ENCODE measurements around the gene RANGAP1.
"Not testable (repeated sequence)": the region's sequence is repeated elsewhere in the genome, so short reads cannot be mapped to it uniquely, and the experiment has no call there.

Gene RANGAP1

DNA sequence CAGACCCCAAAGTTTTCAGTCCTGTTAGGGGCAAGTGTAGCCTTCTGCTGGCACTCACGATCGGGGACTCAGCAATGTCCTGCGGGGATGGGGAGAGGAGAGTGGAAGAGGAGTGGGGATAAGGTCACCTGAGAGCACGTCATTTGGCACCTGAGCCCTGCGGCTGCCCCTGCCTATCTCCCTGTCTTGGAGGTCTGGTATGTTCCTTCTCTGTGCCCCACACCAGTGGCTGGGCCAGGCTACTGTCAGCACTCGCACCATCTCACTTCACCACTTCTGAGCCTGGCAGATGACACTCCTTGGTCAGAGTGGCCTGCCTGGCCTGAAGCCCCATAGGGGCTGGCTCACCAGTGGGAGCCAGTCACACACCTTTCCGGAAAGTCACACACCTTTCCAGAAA lies 25.1 kb downstream of the RANGAP1 start:
- no peak for DNase-seq (ENCODE audit: low spot score)

- DNase-seq (ENCODE audit: low spot score): not testable (repeated sequence)
Measured at GRCh38 chr22:41259756-41260155, 26.2 kb downstream of the RANGAP1 start.

DNA sequence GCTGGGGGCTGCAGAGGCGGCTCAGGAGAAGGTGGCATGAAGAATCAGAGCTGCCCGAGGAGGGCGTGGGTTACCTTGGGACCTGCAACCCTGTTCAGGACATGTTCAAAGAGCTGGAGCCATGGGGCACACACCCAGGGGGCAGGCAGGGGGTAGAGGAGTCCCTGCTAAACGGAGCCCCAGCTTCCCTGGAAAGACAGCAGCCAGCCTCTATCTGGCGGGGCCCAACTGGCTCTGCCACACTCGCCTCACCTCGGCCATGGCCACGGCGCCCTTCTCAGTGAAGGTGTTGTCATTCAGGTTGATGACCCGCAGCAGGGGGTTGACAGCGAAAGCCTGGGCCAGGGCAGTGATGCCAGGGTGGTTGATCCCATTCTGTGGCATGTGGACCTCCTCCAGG lies 28.3 kb downstream of the RANGAP1 start:
- no peak for DNase-seq (ENCODE audit: low spot score)

DNA sequence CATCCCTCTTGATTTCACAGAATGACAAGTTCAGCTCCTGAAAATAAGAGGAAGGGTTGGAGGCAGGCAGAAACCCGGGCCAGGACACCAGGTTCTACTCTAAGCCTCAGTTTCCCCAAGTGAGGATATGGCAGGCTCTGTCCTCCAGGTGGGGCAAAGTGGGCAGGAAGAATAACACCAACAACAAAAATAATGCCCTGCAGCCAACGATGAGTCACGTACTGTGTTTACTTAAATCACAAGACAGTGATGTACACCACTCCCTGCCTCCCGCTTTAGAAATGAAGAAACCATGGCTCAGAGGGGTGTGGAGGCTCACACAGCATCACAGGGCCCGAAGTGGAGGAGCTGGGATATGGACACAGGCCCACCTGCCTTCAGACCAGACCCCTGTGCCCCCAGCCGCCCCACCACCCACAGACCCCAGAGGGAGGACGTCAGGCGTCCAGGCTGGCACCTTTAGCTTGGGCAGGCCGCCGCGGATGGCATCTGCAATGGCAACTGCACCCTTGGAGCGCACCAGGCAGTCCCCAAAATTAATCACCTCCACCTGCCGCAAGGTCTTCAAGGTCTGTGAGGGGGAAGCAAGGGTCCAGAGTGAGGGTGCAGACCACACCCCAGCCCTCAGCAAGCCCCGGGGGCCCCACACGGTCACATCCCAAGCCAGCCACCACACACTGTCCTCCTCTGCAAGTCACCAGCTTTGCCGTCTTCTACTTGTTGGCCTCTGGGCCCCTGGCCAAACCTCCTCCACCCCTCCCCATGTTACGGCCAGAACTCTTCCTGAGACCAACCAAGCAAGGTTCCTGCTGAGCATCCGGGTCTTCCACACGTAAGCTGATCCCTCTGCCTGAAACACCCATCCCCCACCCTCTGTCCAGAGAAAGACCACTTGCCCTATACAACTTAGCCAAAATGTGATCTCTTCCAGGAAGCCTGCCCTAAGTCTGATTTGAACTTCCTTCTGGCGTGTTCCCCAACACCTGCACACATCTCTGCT lies 29.4 kb downstream of the RANGAP1 start:
- DNase-seq (ENCODE audit: low spot score): no peak

DNA sequence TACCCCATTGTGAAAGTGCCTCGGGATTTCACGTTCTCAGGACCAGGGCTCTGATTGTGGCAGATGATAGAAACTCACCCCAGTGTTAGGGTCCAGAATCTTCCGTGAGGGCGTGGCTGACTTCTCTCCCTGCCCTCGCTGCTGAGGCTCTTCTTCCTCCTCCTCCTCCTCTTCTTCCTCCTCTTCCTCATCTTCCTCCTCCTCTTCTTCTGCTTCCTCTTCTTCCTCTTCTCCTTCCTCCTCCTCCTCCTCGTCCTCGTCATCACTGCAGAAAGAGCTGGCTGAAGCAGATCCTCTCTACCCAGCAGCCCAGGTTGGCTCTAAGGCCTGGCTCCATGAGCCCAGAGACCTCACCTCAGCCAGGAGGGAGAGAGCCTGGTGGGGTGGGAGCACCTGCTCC lies 31.8 kb downstream of the RANGAP1 start:
- DNase-seq (ENCODE audit: low spot score): no peak

GRCh38 chr22:41252365-41252764 lies 33.6 kb downstream of the RANGAP1 start:
- no peak for DNase-seq (ENCODE audit: low spot score)

- no peak for DNase-seq (ENCODE audit: low spot score)
Measured at GRCh38 chr22:41250127-41250526, 35.9 kb downstream of the RANGAP1 start.

- no peak for DNase-seq (ENCODE audit: low spot score)
Measured at GRCh38 chr22:41249442-41249841, 36.5 kb downstream of the RANGAP1 start.

GRCh38 chr22:41248758-41249157 lies 37.2 kb downstream of the RANGAP1 start:
- DNase-seq (ENCODE audit: low spot score): no peak

- no peak for DNase-seq (ENCODE audit: low spot score)
Measured at GRCh38 chr22:41248314-41248713, 37.7 kb downstream of the RANGAP1 start.

DNA sequence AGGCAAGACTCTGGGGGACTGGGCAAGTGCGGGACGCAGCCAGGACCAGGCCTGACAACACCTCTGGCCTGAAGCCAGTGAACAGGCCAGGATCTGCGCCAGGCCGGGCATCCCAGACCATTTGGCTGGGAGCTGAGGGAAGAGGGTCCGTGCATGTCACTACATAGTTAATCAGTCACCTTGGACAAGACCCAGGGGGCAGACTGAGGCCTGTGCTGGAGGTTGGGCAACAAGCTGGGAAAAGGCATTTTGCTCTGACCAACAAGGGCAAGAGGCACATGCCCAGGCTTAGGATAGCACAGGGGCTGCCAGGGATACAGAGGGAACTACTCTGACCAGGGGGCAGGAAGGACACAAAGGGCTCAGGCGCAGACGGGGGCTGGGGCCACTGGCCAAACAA lies 38.3 kb downstream of the RANGAP1 start:
- no peak for DNase-seq (ENCODE audit: low spot score)

DNA sequence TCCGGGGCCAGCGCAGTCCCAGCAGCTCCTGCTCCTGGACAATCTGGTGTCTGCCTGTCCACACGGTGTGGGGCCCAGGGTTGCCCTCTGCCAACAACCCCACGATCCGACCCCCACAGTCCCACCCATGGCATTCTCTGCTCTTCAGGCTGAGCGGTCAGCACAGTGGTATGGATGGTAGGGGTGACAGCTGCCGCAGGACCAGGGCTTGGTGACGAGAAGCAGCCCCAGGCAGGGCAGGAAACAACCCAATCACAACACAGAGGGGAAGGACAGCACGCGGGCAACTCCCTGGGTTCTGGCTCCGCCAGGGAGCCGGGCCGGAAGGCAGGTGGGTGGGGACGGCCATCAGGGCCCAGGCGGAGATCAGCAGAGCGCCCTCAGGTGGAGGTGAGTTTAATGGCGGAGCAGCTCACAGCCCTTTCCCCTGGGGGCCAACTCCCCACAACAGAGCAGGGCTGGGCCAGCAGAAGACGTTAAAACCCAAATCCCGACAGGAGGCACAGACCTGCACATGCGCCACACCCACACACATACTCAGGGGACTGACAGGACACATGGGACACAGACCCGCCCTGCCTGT lies 40.0 kb downstream of the RANGAP1 start:
- no peak for DNase-seq (ENCODE audit: low spot score)

DNA sequence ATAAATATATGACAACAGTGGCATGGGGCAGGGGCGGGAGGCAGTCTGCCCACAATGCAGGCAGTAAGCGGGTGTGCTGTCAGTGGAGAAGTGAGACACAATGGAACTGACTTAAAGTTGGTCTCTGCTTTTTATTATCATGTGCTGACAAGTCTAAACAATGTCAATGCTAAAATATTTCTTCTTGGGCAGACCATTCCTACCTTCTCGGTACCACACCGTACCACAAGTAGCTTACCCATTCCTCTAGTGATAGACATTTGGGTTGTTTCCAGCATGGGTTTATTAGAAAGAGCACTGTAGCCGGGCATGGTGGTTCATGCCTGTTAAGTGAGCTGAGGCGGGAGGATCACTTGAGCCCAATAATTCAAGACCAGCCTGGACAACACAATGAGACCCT lies 42.6 kb downstream of the RANGAP1 start:
- DNase-seq (ENCODE audit: low spot score): no peak

- no peak for DNase-seq (ENCODE audit: low spot score)
Measured at GRCh38 chr22:41242396-41243117, 43.4 kb downstream of the RANGAP1 start.

GRCh38 chr22:41241133-41241676 lies 44.8 kb downstream of the RANGAP1 start:
- DNase-seq (ENCODE audit: low spot score): no peak

GRCh38 chr22:41240377-41241132 lies 45.4 kb downstream of the RANGAP1 start, which contains the start of gene CHADL:
Gene CHADL, minus strand, starts transcription at chr22:41240931. Its CDS starts 50 bp downstream, at chr22:41240881.
- no peak for DNase-seq (ENCODE audit: low spot score)

- no peak for DNase-seq (ENCODE audit: low spot score)
Measured at GRCh38 chr22:41239443-41240128, 46.4 kb downstream of the RANGAP1 start.

- no peak for DNase-seq (ENCODE audit: low spot score)
Measured at GRCh38 chr22:41238570-41239442, 47.2 kb downstream of the RANGAP1 start.

GRCh38 chr22:41237707-41238569 lies 48.0 kb downstream of the RANGAP1 start:
- DNase-seq (ENCODE audit: low spot score): peak; percentile 17

All from hematopoietic multipotent progenitor cell treated with erythropoietin and hydrocortisone succinate and interleukin-3 and kit ligand, for 17 days (in vitro differentiated cells).